DOHH2 (cell line): ENCODE measurements around the gene KRT8.

Experiments used
- H3F3A ChIP-seq: fragments of 200-600 bp; sonication (generic), shearing (Covaris generic); 2 replicates; pipeline ENCODE4 v1.6.0; 2016; ENCODE audit warnings: antibody characterized with exemption, mild to moderate bottlenecking; ENCODE audit not compliant: control insufficient read depth, insufficient read depth
- H3K27ac ChIP-seq: fragments of 200-600 bp; sonication (generic); 2 replicates; pipeline ENCODE4 v1.5.1; 2014; ENCODE audit warnings: low read depth, mild to moderate bottlenecking, low read length, moderate library complexity
- H3K27me3 ChIP-seq: fragments of 200-600 bp; sonication (generic); 2 replicates; pipeline ENCODE4 v1.6.1; 2014; ENCODE audit warnings: mild to moderate bottlenecking, low read length, mixed read lengths; ENCODE audit not compliant: control insufficient read depth
- H3K36me3 ChIP-seq: fragments of 200-600 bp; sonication (generic); 2 replicates; pipeline ENCODE4 v1.6.1; 2014; ENCODE audit warnings: mild to moderate bottlenecking, low read length, moderate library complexity, mixed read lengths; ENCODE audit not compliant: control insufficient read depth
- H3K4me1 ChIP-seq: fragments of 200-600 bp; sonication (generic); 2 replicates; pipeline ENCODE4 v1.6.1; 2014; ENCODE audit warnings: mild to moderate bottlenecking, low read length, mixed read lengths; ENCODE audit not compliant: control insufficient read depth
- H3K4me2 ChIP-seq: fragments of 200-600 bp; sonication (generic); 2 replicates; pipeline ENCODE4 v1.6.0; 2014; ENCODE audit warnings: mild to moderate bottlenecking, low read length, moderate library complexity
- H3K4me3 ChIP-seq: fragments of 200-600 bp; sonication (generic); 2 replicates; pipeline ENCODE4 v1.5.1; 2014; ENCODE audit warnings: mild to moderate bottlenecking, low read length, mixed read lengths
- H3K79me2 ChIP-seq: fragments of 200-600 bp; sonication (generic); 2 replicates; pipeline ENCODE4 v1.6.1; 2014; ENCODE audit warnings: mild to moderate bottlenecking, low read length, mixed read lengths; ENCODE audit not compliant: control insufficient read depth
- H3K9me2 ChIP-seq: fragments of 200-600 bp; sonication (generic); replicated peaks from 2 replicates; pipeline ENCODE4 v1.6.1; 2014; ENCODE audit warnings: mild to moderate bottlenecking, low read length, mixed read lengths; ENCODE audit not compliant: control insufficient read depth
- H3K9me3 ChIP-seq: fragments of 200-600 bp; sonication (generic); 2 replicates; pipeline ENCODE4 v1.6.1; 2014; ENCODE audit warnings: antibody characterized with exemption, low read length, mixed read lengths; ENCODE audit not compliant: control insufficient read depth, insufficient read depth
- H4K20me1 ChIP-seq: fragments of 200-600 bp; sonication (generic); 2 replicates; pipeline ENCODE4 v1.6.0; 2014; ENCODE audit warnings: low read depth, mild to moderate bottlenecking, antibody characterized with exemption, low read length, moderate library complexity; ENCODE audit not compliant: control insufficient read depth, insufficient read depth
- CTCF ChIP-seq: fragments of 200-600 bp; sonication (generic); IDR thresholded peaks from one replicate; pipeline ENCODE4 v1.5.1; 2014; ENCODE audit warnings: antibody characterized with exemption, mild to moderate bottlenecking, low read depth, low read length; ENCODE audit not compliant: poor library complexity, severe bottlenecking
- EZH2phosphoT487 ChIP-seq: fragments of 200-600 bp; sonication (generic); IDR thresholded peaks from 2 replicates; pipeline ENCODE4 v1.6.1; 2017; ENCODE audit warnings: borderline replicate concordance, mild to moderate bottlenecking, antibody characterized with exemption, low read length, moderate library complexity, mixed read lengths

KRT8 gene

GRCh38 chr12:52945389-52946232 is 40.7 kb upstream of the KRT8 start:
- Histone ChIP-seq H3K79me2 (no peaks in the 10 kb centered on the region; the same call in 1 of the 2 replicates), H3K27ac (no peak overlapping the region), H3K27me3 (peaks cover 37% of the 10 kb centered on the region), H3K9me2 (no peaks in the 10 kb centered on the region), H3K4me2 (no peak overlapping the region), H3K36me3 (no peaks in the 10 kb centered on the region), H3K4me3 (no peak overlapping the region), H3F3A (no peaks in the 10 kb centered on the region), H3K4me1 (no peaks in the 10 kb centered on the region), H3K9me3 (no peaks in the 10 kb centered on the region), H4K20me1 (no peaks in the 10 kb centered on the region)
- TF ChIP-seq EZH2phosphoT487 (no peak), CTCF (no peak)

- Histone ChIP-seq H3K9me2 (no peaks in the 10 kb centered on the region), H4K20me1 (no peaks in the 10 kb centered on the region), H3K4me2 (no peak overlapping the region), H3K4me3 (no peak overlapping the region), H3F3A (no peaks in the 10 kb centered on the region), H3K4me1 (no peaks in the 10 kb centered on the region), H3K36me3 (no peaks in the 10 kb centered on the region), H3K79me2 (no peaks in the 10 kb centered on the region; the same call in 1 of the 2 replicates), H3K27me3 (peaks cover 37% of the 10 kb centered on the region), H3K27ac (no peak overlapping the region), H3K9me3 (no peaks in the 10 kb centered on the region)
- TF ChIP-seq EZH2phosphoT487 (no peak), CTCF (no peak)
Observed at GRCh38 chr12:52944683-52945388, 40.0 kb upstream of the KRT8 start.

GRCh38 chr12:52942901-52943181 is 38.0 kb upstream of the KRT8 start:
- no peak overlapping the region for H3K4me3 ChIP-seq
- no peaks in the 10 kb centered on the region for H3K36me3 ChIP-seq
- H3K9me2 ChIP-seq: no peaks in the 10 kb centered on the region
- H4K20me1 ChIP-seq: no peaks in the 10 kb centered on the region
- H3K4me2 ChIP-seq: no peak overlapping the region
- no peaks in the 10 kb centered on the region for H3K4me1 ChIP-seq
- no peaks in the 10 kb centered on the region for H3K9me3 ChIP-seq
- H3K27ac ChIP-seq: no peak overlapping the region
- no peak for TF ChIP-seq EZH2phosphoT487
- no peak for TF ChIP-seq CTCF
- H3K79me2 ChIP-seq: no peaks in the 10 kb centered on the region; the same call in 1 of the 2 replicates
- H3K27me3 ChIP-seq: peaks cover 37% of the 10 kb centered on the region
- no peaks in the 10 kb centered on the region for H3F3A ChIP-seq
